Peyer's patch (tissue), 4 donors: Measurements from ENCODE around the gene CYP4F22.

Experiments used
- POLR2A ChIP-seq, 2 donors: fragments of 450-650 bp; IDR thresholded peaks; one replicate each; pipeline ENCODE4 v1.5.1; 2017; ENCODE audit warnings: antibody characterized with exemption in 2 of 2, mild to moderate bottlenecking in 2 of 2, moderate library complexity in 2 of 2
- TF ChIP-seq, protein P1 (sequence below), 6 experiments: fragments of 450-650 bp in 4 of 6; fragments of 200-600 bp in 2 of 6; sonication (generic) in 1 of 6; IDR thresholded peaks; one replicate each; pipeline ENCODE4 v1.5.1; 2017 to 2019; ENCODE audit warnings: antibody characterized with exemption in 6 of 6, mild to moderate bottlenecking in 3 of 6, moderate library complexity in 1 of 6

DNA sequence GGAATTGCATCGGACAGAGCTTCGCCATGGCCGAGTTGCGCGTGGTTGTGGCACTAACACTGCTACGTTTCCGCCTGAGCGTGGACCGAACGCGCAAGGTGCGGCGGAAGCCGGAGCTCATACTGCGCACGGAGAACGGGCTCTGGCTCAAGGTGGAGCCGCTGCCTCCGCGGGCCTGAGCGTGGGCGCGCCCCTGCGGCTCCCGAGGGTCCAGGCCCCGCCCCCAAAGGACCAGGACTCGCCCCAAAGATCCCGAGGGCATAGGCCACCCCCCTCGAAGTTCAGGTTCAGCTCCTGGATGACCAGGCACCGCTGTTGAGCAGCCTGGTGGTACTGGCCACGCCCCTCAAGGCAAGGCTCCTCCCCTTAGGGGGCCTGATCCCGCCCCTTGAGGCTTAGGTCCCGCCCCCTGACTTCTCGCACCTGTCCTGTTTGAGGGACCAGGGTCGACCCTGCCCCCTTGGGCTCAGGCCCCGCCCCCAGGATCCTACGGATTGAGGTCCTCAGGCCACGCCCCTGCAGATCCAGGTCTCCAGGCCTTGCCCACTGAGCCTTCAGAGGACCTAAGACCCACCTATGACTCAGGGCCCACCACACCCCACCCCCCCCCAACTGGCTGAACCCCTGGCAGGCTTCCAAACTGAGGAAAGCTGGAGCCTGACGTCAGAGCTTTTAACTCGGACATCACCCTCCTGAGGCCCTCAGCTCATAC, 43.1 kb downstream of the CYP4F22 start:
- TF ChIP-seq, protein P1, sequence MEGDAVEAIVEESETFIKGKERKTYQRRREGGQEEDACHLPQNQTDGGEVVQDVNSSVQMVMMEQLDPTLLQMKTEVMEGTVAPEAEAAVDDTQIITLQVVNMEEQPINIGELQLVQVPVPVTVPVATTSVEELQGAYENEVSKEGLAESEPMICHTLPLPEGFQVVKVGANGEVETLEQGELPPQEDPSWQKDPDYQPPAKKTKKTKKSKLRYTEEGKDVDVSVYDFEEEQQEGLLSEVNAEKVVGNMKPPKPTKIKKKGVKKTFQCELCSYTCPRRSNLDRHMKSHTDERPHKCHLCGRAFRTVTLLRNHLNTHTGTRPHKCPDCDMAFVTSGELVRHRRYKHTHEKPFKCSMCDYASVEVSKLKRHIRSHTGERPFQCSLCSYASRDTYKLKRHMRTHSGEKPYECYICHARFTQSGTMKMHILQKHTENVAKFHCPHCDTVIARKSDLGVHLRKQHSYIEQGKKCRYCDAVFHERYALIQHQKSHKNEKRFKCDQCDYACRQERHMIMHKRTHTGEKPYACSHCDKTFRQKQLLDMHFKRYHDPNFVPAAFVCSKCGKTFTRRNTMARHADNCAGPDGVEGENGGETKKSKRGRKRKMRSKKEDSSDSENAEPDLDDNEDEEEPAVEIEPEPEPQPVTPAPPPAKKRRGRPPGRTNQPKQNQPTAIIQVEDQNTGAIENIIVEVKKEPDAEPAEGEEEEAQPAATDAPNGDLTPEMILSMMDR (IDR thresholded peaks at IDR 0.05) = no peak
- no peak for TF ChIP-seq POLR2A (IDR thresholded peaks at IDR 0.05)
